Measurements from ENCODE around the gene SARNP.

SARNP gene

GRCh38 chr12:55849616-55850343 lies 32.3 kb upstream of the SARNP start:
- Histone ChIP-seq H3K27ac (ENCODE audit: low read length) (no peak overlapping the region), H3K27me3 (ENCODE audit: control insufficient read depth in 1 of 2, insufficient read depth in 2 of 2, low read length in 2 of 2) (peaks cover 0 to 3% of the 10 kb centered on the region in 2 donors), H3K9ac (ENCODE audit: low read length in 2 of 2) (no peak overlapping the region), H3K9me3 (ENCODE audit: control insufficient read depth in 2 of 2, low read length in 2 of 2) (no peaks in the 10 kb centered on the region), H3K4me3 (ENCODE audit: low read length in 2 of 2) (no peak overlapping the region), H3K36me3 (ENCODE audit: control insufficient read depth in 2 of 2, insufficient read depth in 2 of 2, low read length in 2 of 2) (no peaks in the 10 kb centered on the region), H3K4me1 (ENCODE audit: control insufficient read depth, insufficient read depth, low read length) (peaks cover 7% of the 10 kb centered on the region)

- H3K36me3 ChIP-seq (ENCODE audit: control insufficient read depth in 2 of 2, insufficient read depth in 2 of 2, low read length in 2 of 2): no peaks in the 10 kb centered on the region
- peaks cover 0 to 6% of the 10 kb centered on the region in 2 donors for H3K27me3 ChIP-seq (ENCODE audit: control insufficient read depth in 1 of 2, insufficient read depth in 2 of 2, low read length in 2 of 2)
- no peak overlapping the region for H3K4me3 ChIP-seq (ENCODE audit: low read length in 2 of 2)
- peak overlapping the region; percentile 76 for H3K27ac ChIP-seq (ENCODE audit: low read length)
- no peaks in the 10 kb centered on the region for H3K9me3 ChIP-seq (ENCODE audit: control insufficient read depth in 2 of 2, low read length in 2 of 2)
- peaks cover 7% of the 10 kb centered on the region for H3K4me1 ChIP-seq (ENCODE audit: control insufficient read depth, insufficient read depth, low read length)
- H3K9ac ChIP-seq (ENCODE audit: low read length in 2 of 2): peak overlapping the region; percentile 29 to 63
These were observed 30.2 kb upstream of the SARNP start for GRCh38 chr12:55847603-55848291.

- peak overlapping the region; percentile 76 for H3K27ac ChIP-seq (ENCODE audit: low read length)
- H3K27me3 ChIP-seq (ENCODE audit: control insufficient read depth in 1 of 2, insufficient read depth in 2 of 2, low read length in 2 of 2): peaks cover 0 to 9% of the 10 kb centered on the region in 2 donors
- H3K9me3 ChIP-seq (ENCODE audit: control insufficient read depth in 2 of 2, low read length in 2 of 2): no peaks in the 10 kb centered on the region
- H3K9ac ChIP-seq (ENCODE audit: low read length in 2 of 2): peak overlapping the region in 1 of 2 donors; percentile 63
- peaks cover 7% of the 10 kb centered on the region for H3K4me1 ChIP-seq (ENCODE audit: control insufficient read depth, insufficient read depth, low read length)
- no peaks in the 10 kb centered on the region for H3K36me3 ChIP-seq (ENCODE audit: control insufficient read depth in 2 of 2, insufficient read depth in 2 of 2, low read length in 2 of 2)
- H3K4me3 ChIP-seq (ENCODE audit: low read length in 2 of 2): no peak overlapping the region
These were observed 29.5 kb upstream of the SARNP start for GRCh38 chr12:55847033-55847432.

- Histone ChIP-seq H3K27ac (ENCODE audit: low read length) (peak overlapping the region; percentile 11), H3K9me3 (ENCODE audit: control insufficient read depth in 2 of 2, low read length in 2 of 2) (no peaks in the 10 kb centered on the region), H3K9ac (ENCODE audit: low read length in 2 of 2) (no peak overlapping the region), H3K4me3 (ENCODE audit: low read length in 2 of 2) (no peak overlapping the region), H3K36me3 (ENCODE audit: control insufficient read depth in 2 of 2, insufficient read depth in 2 of 2, low read length in 2 of 2) (no peaks in the 10 kb centered on the region), H3K27me3 (ENCODE audit: control insufficient read depth in 1 of 2, insufficient read depth in 2 of 2, low read length in 2 of 2) (peaks cover 0 to 9% of the 10 kb centered on the region in 2 donors), H3K4me1 (ENCODE audit: control insufficient read depth, insufficient read depth, low read length) (peaks cover 7% of the 10 kb centered on the region)
These were observed 28.4 kb upstream of the SARNP start for GRCh38 chr12:55845785-55846496.

GRCh38 chr12:55845361-55845760 lies 27.8 kb upstream of the SARNP start:
- H3K4me1 ChIP-seq (ENCODE audit: control insufficient read depth, insufficient read depth, low read length): peaks cover 7% of the 10 kb centered on the region
- no peak overlapping the region for H3K9ac ChIP-seq (ENCODE audit: low read length in 2 of 2)
- H3K27ac ChIP-seq (ENCODE audit: low read length): peak overlapping the region; percentile 11
- H3K4me3 ChIP-seq (ENCODE audit: low read length in 2 of 2): no peak overlapping the region
- no peaks in the 10 kb centered on the region for H3K36me3 ChIP-seq (ENCODE audit: control insufficient read depth in 2 of 2, insufficient read depth in 2 of 2, low read length in 2 of 2)
- H3K27me3 ChIP-seq (ENCODE audit: control insufficient read depth in 1 of 2, insufficient read depth in 2 of 2, low read length in 2 of 2): peaks cover 0 to 6% of the 10 kb centered on the region in 2 donors
- no peaks in the 10 kb centered on the region for H3K9me3 ChIP-seq (ENCODE audit: control insufficient read depth in 2 of 2, low read length in 2 of 2)

- no peak overlapping the region for H3K27ac ChIP-seq (ENCODE audit: low read length)
- H3K9ac ChIP-seq (ENCODE audit: low read length in 2 of 2): no peak overlapping the region
- H3K9me3 ChIP-seq (ENCODE audit: control insufficient read depth in 2 of 2, low read length in 2 of 2): no peaks in the 10 kb centered on the region
- peaks cover 7% of the 10 kb centered on the region for H3K4me1 ChIP-seq (ENCODE audit: control insufficient read depth, insufficient read depth, low read length)
- H3K36me3 ChIP-seq (ENCODE audit: control insufficient read depth in 2 of 2, insufficient read depth in 2 of 2, low read length in 2 of 2): no peaks in the 10 kb centered on the region
- H3K4me3 ChIP-seq (ENCODE audit: low read length in 2 of 2): no peak overlapping the region
- peaks cover 0 to 6% of the 10 kb centered on the region in 2 donors for H3K27me3 ChIP-seq (ENCODE audit: control insufficient read depth in 1 of 2, insufficient read depth in 2 of 2, low read length in 2 of 2)
These were observed 27.4 kb upstream of the SARNP start for GRCh38 chr12:55844961-55845360.

GRCh38 chr12:55843431-55843830 lies 25.9 kb upstream of the SARNP start:
- Histone ChIP-seq H3K9ac (ENCODE audit: low read length in 2 of 2) (no peak overlapping the region), H3K27me3 (ENCODE audit: control insufficient read depth in 1 of 2, insufficient read depth in 2 of 2, low read length in 2 of 2) (peaks cover 0 to 8% of the 10 kb centered on the region in 2 donors)

GRCh38 chr12:55842681-55843429 lies 25.3 kb upstream of the SARNP start, which contains the start of gene MMP19:
MMP19 (minus strand) TSS chr12:55842936; CDS start chr12:55842830, 106 bp downstream.
- Histone ChIP-seq H3K4me1 (ENCODE audit: control insufficient read depth, insufficient read depth, low read length) (peaks cover 7% of the 10 kb centered on the region), H3K9me3 (ENCODE audit: control insufficient read depth in 2 of 2, low read length in 2 of 2) (no peaks in the 10 kb centered on the region), H3K4me3 (ENCODE audit: low read length in 2 of 2) (peak within 1 kb of the TSS; percentile 60 to 64), H3K27ac (ENCODE audit: low read length) (no peak within 1 kb of the TSS), H3K36me3 (ENCODE audit: control insufficient read depth in 2 of 2, insufficient read depth in 2 of 2, low read length in 2 of 2) (no peaks in the 10 kb centered on the region), H3K27me3 (ENCODE audit: control insufficient read depth in 1 of 2, insufficient read depth in 2 of 2, low read length in 2 of 2) (peaks cover 0 to 8% of the 10 kb centered on the region in 2 donors), H3K9ac (ENCODE audit: low read length in 2 of 2) (peak within 1 kb of the TSS; percentile 36 to 57)

More at GRCh38 chr12:55843431-55843830, 25.9 kb upstream of the SARNP start:
- Histone ChIP-seq H3K4me3 (ENCODE audit: low read length in 2 of 2) (peak overlapping the region in 1 of 2 donors; percentile 64), H3K4me1 (ENCODE audit: control insufficient read depth, insufficient read depth, low read length) (peaks cover 7% of the 10 kb centered on the region), H3K27ac (ENCODE audit: low read length) (no peak overlapping the region), H3K36me3 (ENCODE audit: control insufficient read depth in 2 of 2, insufficient read depth in 2 of 2, low read length in 2 of 2) (no peaks in the 10 kb centered on the region), H3K9me3 (ENCODE audit: control insufficient read depth in 2 of 2, low read length in 2 of 2) (no peaks in the 10 kb centered on the region)

- peaks cover 0 to 15% of the 10 kb centered on the region in 2 donors for H3K27me3 ChIP-seq (ENCODE audit: control insufficient read depth in 1 of 2, insufficient read depth in 2 of 2, low read length in 2 of 2)
- H3K27ac ChIP-seq (ENCODE audit: low read length): no peak overlapping the region
These were observed 23.2 kb upstream of the SARNP start for GRCh38 chr12:55840581-55841351.

More at GRCh38 chr12:55840581-55841351, 23.2 kb upstream of the SARNP start:
- no peak overlapping the region for H3K4me3 ChIP-seq (ENCODE audit: low read length in 2 of 2)
- no peak overlapping the region for H3K9ac ChIP-seq (ENCODE audit: low read length in 2 of 2)
- no peaks in the 10 kb centered on the region for H3K9me3 ChIP-seq (ENCODE audit: control insufficient read depth in 2 of 2, low read length in 2 of 2)
- H3K4me1 ChIP-seq (ENCODE audit: control insufficient read depth, insufficient read depth, low read length): no peaks in the 10 kb centered on the region
- H3K36me3 ChIP-seq (ENCODE audit: control insufficient read depth in 2 of 2, insufficient read depth in 2 of 2, low read length in 2 of 2): no peaks in the 10 kb centered on the region
